Measurements from ENCODE around the gene PRRC1.

Gene PRRC1

DNA sequence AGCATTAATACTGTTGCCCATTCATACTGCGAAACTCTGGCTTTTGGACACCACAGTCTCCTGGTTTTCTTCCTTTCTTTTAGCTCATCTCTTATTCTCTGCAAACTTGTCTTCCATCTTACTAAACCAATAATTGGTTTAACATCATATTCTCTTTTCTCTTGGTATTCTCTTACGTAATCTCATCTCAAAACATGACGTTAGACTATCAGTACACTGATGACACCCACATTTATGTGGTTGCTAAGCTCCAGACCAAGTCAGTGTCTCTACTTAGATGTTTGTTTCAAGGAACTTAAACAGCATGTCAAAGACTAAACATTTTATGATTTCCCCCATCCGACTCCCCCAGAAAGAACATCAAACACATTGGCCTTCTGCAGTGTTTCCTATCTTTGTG lies 2.1 kb downstream of the PRRC1 start:
- CTCF ChIA-PET, result interaction anchor here (0.9 kb wide), 1 partner anchor 27 kb away, joined by 3 read pairs; no protein-coding TSS in a partner anchor
- POLR2A ChIA-PET, result no interaction called here
- no peak overlapping the region for H3K27ac ChIP-seq (ENCODE audit: extremely low read depth, low read depth, low read length)
- peaks cover 25 to 42% of the 10 kb centered on the region in 2 experiments for H3K36me3 ChIP-seq (ENCODE audit: control insufficient read depth in 2 of 2, insufficient read depth in 1 of 2, low read length in 2 of 2)
- H3K9me3 ChIP-seq (ENCODE audit: control insufficient read depth, insufficient read depth, low read depth, low read length), result no peaks in the 10 kb centered on the region
- peaks cover 4% of the 10 kb centered on the region for H3K4me1 ChIP-seq (ENCODE audit: control insufficient read depth, insufficient read depth, low read length)
- TF ChIP-seq, protein P1, sequence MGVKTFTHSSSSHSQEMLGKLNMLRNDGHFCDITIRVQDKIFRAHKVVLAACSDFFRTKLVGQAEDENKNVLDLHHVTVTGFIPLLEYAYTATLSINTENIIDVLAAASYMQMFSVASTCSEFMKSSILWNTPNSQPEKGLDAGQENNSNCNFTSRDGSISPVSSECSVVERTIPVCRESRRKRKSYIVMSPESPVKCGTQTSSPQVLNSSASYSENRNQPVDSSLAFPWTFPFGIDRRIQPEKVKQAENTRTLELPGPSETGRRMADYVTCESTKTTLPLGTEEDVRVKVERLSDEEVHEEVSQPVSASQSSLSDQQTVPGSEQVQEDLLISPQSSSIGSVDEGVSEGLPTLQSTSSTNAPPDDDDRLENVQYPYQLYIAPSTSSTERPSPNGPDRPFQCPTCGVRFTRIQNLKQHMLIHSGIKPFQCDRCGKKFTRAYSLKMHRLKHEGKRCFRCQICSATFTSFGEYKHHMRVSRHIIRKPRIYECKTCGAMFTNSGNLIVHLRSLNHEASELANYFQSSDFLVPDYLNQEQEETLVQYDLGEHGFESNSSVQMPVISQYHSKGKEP (tag by site-specific recombination; IDR thresholded peaks at IDR 0.05), result no peak
- no peak for TF ChIP-seq ZNF518A (tag by site-specific recombination; conservative IDR thresholded peaks at IDR 0.05; ENCODE audit: low read depth)
- TF ChIP-seq ZNF629 (tag by site-specific recombination; IDR thresholded peaks at IDR 0.05), result no peak
- no peak for TF ChIP-seq PATZ1 (tag by site-specific recombination; IDR thresholded peaks at IDR 0.05)
- TF ChIP-seq, protein P2, sequence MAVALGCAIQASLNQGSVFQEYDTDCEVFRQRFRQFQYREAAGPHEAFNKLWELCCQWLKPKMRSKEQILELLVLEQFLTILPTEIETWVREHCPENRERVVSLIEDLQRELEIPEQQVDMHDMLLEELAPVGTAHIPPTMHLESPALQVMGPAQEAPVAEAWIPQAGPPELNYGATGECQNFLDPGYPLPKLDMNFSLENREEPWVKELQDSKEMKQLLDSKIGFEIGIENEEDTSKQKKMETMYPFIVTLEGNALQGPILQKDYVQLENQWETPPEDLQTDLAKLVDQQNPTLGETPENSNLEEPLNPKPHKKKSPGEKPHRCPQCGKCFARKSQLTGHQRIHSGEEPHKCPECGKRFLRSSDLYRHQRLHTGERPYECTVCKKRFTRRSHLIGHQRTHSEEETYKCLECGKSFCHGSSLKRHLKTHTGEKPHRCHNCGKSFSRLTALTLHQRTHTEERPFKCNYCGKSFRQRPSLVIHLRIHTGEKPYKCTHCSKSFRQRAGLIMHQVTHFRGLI (tag by site-specific recombination; IDR thresholded peaks at IDR 0.05), result no peak
- TF ChIP-seq, protein P3, sequence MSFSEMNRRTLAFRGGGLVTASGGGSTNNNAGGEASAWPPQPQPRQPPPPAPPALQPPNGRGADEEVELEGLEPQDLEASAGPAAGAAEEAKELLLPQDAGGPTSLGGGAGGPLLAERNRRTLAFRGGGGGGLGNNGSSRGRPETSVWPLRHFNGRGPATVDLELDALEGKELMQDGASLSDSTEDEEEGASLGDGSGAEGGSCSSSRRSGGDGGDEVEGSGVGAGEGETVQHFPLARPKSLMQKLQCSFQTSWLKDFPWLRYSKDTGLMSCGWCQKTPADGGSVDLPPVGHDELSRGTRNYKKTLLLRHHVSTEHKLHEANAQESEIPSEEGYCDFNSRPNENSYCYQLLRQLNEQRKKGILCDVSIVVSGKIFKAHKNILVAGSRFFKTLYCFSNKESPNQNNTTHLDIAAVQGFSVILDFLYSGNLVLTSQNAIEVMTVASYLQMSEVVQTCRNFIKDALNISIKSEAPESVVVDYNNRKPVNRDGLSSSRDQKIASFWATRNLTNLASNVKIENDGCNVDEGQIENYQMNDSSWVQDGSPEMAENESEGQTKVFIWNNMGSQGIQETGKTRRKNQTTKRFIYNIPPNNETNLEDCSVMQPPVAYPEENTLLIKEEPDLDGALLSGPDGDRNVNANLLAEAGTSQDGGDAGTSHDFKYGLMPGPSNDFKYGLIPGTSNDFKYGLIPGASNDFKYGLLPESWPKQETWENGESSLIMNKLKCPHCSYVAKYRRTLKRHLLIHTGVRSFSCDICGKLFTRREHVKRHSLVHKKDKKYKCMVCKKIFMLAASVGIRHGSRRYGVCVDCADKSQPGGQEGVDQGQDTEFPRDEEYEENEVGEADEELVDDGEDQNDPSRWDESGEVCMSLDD (tag by site-specific recombination; IDR thresholded peaks at IDR 0.05), result no peak
- no peak for TF ChIP-seq ZNF223 (tag by site-specific recombination; IDR thresholded peaks at IDR 0.05)
- no peak overlapping the region for H3K4me3 ChIP-seq (ENCODE audit: low read depth, low read length)

GRCh38 chr5:127521138-127521770 lies 3.8 kb downstream of the PRRC1 start:
- Histone ChIP-seq H3K36me3 (ENCODE audit: control insufficient read depth in 2 of 2, insufficient read depth in 1 of 2, low read length in 2 of 2) (peaks cover 37 to 59% of the 10 kb centered on the region in 2 experiments), H3K9me3 (ENCODE audit: control insufficient read depth, insufficient read depth, low read depth, low read length) (no peaks in the 10 kb centered on the region), H3K4me3 (ENCODE audit: low read depth, low read length) (no peak overlapping the region), H3K27ac (ENCODE audit: extremely low read depth, low read depth, low read length) (no peak overlapping the region), H3K4me1 (ENCODE audit: control insufficient read depth, insufficient read depth, low read length) (peaks cover 4% of the 10 kb centered on the region)
- CTCF ChIA-PET, result no interaction called here
- TF ChIP-seq SETDB1 (IDR thresholded peaks at IDR 0.05; ENCODE audit: insufficient read length, low read length), result peak; percentile 85
- no peak for TF ChIP-seq ZNF596 (tag by site-specific recombination; IDR thresholded peaks at IDR 0.05)
- POLR2A ChIA-PET, result no interaction called here
